Nephron progenitor cell (in vitro differentiated cells): Measurements from ENCODE around the gene MFSD2B.

Source experiments
- DNase-seq: peaks from one replicate; pipeline ENCODE4 v3.0.0; 2021
- H3K27ac Mint-ChIP-seq: 2 replicates; pipeline ENCODE4 v1.8.0; 2021; ENCODE audit warnings: mild to moderate bottlenecking, moderate library complexity, mixed read lengths
- H3K27me3 Mint-ChIP-seq: 2 replicates; pipeline ENCODE4 v1.8.0; 2021; ENCODE audit warnings: mild to moderate bottlenecking, low read depth, mixed read lengths; ENCODE audit not compliant: poor library complexity
- H3K36me3 Mint-ChIP-seq: 2 replicates; pipeline ENCODE4 v1.8.0; 2021; ENCODE audit warnings: low read depth, mixed read lengths
- H3K4me1 Mint-ChIP-seq: 2 replicates; pipeline ENCODE4 v1.8.0; 2021; ENCODE audit warnings: mixed read lengths
- H3K4me3 Mint-ChIP-seq: 2 replicates; pipeline ENCODE4 v1.8.0; 2021; ENCODE audit warnings: mild to moderate bottlenecking, moderate library complexity, mixed read lengths
- H3K9me3 Mint-ChIP-seq: 2 replicates; pipeline ENCODE4 v1.8.0; 2021; ENCODE audit warnings: mild to moderate bottlenecking, moderate library complexity, mixed read lengths
- TF ChIP-seq, protein P1 (sequence below): fragments of 200-600 bp; sonication (generic); IDR thresholded peaks from 2 replicates; pipeline ENCODE4 v1.5.0; 2021; ENCODE audit warnings: antibody characterized with exemption

Gene MFSD2B

DNA sequence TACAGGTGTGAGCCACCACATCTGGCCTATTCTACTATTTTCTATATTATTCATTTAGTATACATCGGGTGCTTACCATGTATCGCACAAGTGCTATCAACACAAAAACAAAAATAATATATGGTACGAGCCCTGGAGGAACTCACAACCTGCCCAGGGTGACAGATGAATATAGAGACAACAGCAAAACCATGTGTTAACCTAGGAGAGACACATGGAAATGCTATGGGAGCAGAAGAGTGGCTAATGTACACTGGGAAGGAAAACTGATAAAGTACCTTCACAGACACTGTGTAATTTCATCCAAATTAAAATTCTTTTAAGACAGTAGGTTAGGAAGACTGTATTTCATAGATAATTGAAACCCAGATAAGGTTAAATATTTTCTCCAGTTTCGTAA is 62.4 kb downstream of the MFSD2B start:
- H3K4me3 Mint-ChIP-seq: no peak overlapping the region
- no peak for DNase-seq
- no peak overlapping the region for H3K27ac Mint-ChIP-seq
- TF ChIP-seq, protein P1, sequence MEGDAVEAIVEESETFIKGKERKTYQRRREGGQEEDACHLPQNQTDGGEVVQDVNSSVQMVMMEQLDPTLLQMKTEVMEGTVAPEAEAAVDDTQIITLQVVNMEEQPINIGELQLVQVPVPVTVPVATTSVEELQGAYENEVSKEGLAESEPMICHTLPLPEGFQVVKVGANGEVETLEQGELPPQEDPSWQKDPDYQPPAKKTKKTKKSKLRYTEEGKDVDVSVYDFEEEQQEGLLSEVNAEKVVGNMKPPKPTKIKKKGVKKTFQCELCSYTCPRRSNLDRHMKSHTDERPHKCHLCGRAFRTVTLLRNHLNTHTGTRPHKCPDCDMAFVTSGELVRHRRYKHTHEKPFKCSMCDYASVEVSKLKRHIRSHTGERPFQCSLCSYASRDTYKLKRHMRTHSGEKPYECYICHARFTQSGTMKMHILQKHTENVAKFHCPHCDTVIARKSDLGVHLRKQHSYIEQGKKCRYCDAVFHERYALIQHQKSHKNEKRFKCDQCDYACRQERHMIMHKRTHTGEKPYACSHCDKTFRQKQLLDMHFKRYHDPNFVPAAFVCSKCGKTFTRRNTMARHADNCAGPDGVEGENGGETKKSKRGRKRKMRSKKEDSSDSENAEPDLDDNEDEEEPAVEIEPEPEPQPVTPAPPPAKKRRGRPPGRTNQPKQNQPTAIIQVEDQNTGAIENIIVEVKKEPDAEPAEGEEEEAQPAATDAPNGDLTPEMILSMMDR: no peak
- H3K4me1 Mint-ChIP-seq: peaks cover 19% of the 10 kb centered on the region
- peaks cover 53% of the 10 kb centered on the region for H3K36me3 Mint-ChIP-seq
- H3K9me3 Mint-ChIP-seq: no peaks in the 10 kb centered on the region
- peaks cover under 1% of the 10 kb centered on the region for H3K27me3 Mint-ChIP-seq

DNA sequence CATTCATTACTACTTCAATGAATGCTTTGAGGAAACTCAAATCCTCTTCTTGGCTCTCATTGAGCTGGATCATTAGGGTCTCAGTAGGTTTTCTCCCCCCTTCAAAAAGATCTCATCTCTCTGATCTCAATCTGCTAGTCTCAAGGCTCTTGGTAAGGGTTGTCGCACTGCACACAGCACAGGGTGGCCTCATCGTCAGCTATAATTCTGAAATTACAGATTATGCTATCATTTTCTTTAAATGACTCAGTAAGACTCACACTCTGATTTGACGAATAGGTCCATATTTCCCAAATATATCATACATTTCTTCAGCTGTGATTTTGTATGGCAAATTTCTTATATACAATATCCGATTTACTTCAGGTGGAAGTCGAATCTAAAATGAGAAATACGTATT is 63.9 kb downstream of the MFSD2B start:
- Mint-ChIP-seq H3K36me3 (peaks cover 40% of the 10 kb centered on the region), H3K27ac (no peak overlapping the region)

DNA sequence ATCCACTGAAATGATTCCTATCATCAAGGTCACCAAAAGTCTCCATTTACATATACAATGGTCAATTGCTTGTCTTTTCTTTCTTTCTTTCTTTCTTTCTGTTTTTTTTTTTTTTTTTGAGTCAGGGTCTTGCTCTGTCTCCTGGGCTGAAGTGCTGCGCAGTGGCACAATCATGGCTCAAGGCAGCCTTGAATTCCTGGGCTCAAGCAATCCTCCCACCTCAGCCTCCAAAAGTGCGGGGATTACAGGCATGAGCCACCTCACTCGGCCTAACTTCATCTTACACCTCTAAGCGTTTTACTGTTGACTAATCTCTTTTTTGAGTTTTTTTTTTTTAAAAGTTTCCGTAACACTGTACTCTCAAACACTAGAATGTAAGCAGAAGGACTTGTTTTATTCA is 65.4 kb downstream of the MFSD2B start:
- peaks cover 37% of the 10 kb centered on the region for H3K36me3 Mint-ChIP-seq
- no peak for DNase-seq
- TF ChIP-seq, protein P1: no peak
- peak overlapping the region; percentile 44 for H3K27ac Mint-ChIP-seq
- H3K4me3 Mint-ChIP-seq: peak overlapping the region; percentile 99
- H3K4me1 Mint-ChIP-seq: peaks cover 28% of the 10 kb centered on the region
- H3K9me3 Mint-ChIP-seq: no peaks in the 10 kb centered on the region
- H3K27me3 Mint-ChIP-seq: peaks cover 6% of the 10 kb centered on the region

More for the DNA sequence above, 63.9 kb downstream of the MFSD2B start:
- TF ChIP-seq, protein P1: no peak
- H3K4me3 Mint-ChIP-seq: peak overlapping the region; percentile 43
- DNase-seq: no peak
- peaks cover 28% of the 10 kb centered on the region for H3K4me1 Mint-ChIP-seq
- H3K27me3 Mint-ChIP-seq: peaks cover 6% of the 10 kb centered on the region
- H3K9me3 Mint-ChIP-seq: no peaks in the 10 kb centered on the region
